GM21825 (cell line): ENCODE data around the gene HOXB1.

Experiments used
- ATAC-seq: cut with Tn5 transposase; IDR thresholded peaks from one replicate; pipeline ENCODE4 v1.9.1; 2021; ENCODE audit warnings: mild to moderate bottlenecking, moderate library complexity; ENCODE audit not compliant: unreplicated experiment

Gene HOXB1

GRCh38 chr17:48555258-48556228, 24.7 kb upstream of the HOXB1 start:
- ATAC-seq, result no peak

- ATAC-seq, result no peak
These were observed 23.8 kb upstream of the HOXB1 start for GRCh38 chr17:48554412-48555257.

- no peak for ATAC-seq
These were observed 23.0 kb upstream of the HOXB1 start for GRCh38 chr17:48553826-48554225.

- no peak for ATAC-seq
These were observed 22.4 kb upstream of the HOXB1 start for GRCh38 chr17:48553190-48553547.

GRCh38 chr17:48552466-48553189, 21.8 kb upstream of the HOXB1 start:
- no peak for ATAC-seq

GRCh38 chr17:48551596-48552465, 21.0 kb upstream of the HOXB1 start:
- no peak for ATAC-seq

GRCh38 chr17:48551214-48551555, 20.4 kb upstream of the HOXB1 start:
- no peak for ATAC-seq

GRCh38 chr17:48550502-48551213, 19.8 kb upstream of the HOXB1 start:
- ATAC-seq, result no peak

GRCh38 chr17:48549914-48550501, 19.2 kb upstream of the HOXB1 start:
- ATAC-seq, result no peak

GRCh38 chr17:48549281-48549630, 18.4 kb upstream of the HOXB1 start:
- no peak for ATAC-seq

- no peak for ATAC-seq
These were observed 17.9 kb upstream of the HOXB1 start for GRCh38 chr17:48548523-48549280.

- ATAC-seq, result no peak
These were observed 17.2 kb upstream of the HOXB1 start for GRCh38 chr17:48547808-48548522.

- no peak for ATAC-seq
These were observed 16.4 kb upstream of the HOXB1 start for GRCh38 chr17:48546924-48547807.

GRCh38 chr17:48546137-48546923, 15.5 kb upstream of the HOXB1 start:
- ATAC-seq, result no peak

GRCh38 chr17:48545539-48545938, 14.7 kb upstream of the HOXB1 start:
- no peak for ATAC-seq

GRCh38 chr17:48545022-48545375, 14.2 kb upstream of the HOXB1 start, which contains the start of gene HOXB2:
HOXB2 (minus strand) TSS chr17:48545109; CDS start chr17:48544911, 198 bp downstream.
- ATAC-seq, result no peak
